T-helper 1 cell treated with Interleukin-12 subunit alpha and Interleukin-12 subunit beta and Interleukin-4 antibody, amounts not matched to agents 30 ng/mL and 1 ng/mL, for 36 hours (primary cell): ENCODE results near the gene BTLA. TPM values are rescaled to one million over a fixed set of nuclear protein-coding genes. Genes with fewer than 3 reads are reported as not detected.
"Not testable (repeated sequence)": the region's sequence is repeated elsewhere in the genome, so short reads cannot be mapped to it uniquely, and the experiment has no call there.

Experiments
- intact Hi-C: fragments of 100-400 bp; cut with micrococcal nuclease; formaldehyde crosslinking; loops from one replicate; pipeline ENCODE4 v1.15.1; 2024
- total RNA-seq: library from RNA; stranded (reverse); gene quantifications from 2 replicates; pipeline ENCODE4 v1.2.3, GENCODE V29; 2022

BTLA gene
- 37.8 and 42.6 TPM in 2 replicates for total RNA-seq

- intact Hi-C loops = loop anchor here (1.0 to 10.0 kb wide), 10 partner anchors 8 to 1716 kb away; partner anchors contain the start of genes SIDT1 and SLC35A5
Measured at GRCh38 chr3:112498914-112499711, at the start of gene BTLA. Gene BTLA (minus strand): TSS chr3:112499472. CDS start chr3:112499358, 114 bp downstream.

GRCh38 chr3:112546216-112546759, 47.0 kb upstream of the BTLA start:
- intact Hi-C loops = no loop called here

- intact Hi-C loops = no loop called here
Measured at GRCh38 chr3:112539825-112540650, 40.8 kb upstream of the BTLA start.

GRCh38 chr3:112531358-112531781, 32.1 kb upstream of the BTLA start:
- intact Hi-C loops = loop anchor here (1.0 kb wide), 5 partner anchors 12 to 420 kb away; no protein-coding TSS in a partner anchor

GRCh38 chr3:112530573-112530972, 31.3 kb upstream of the BTLA start:
- intact Hi-C loops = no loop called here

- intact Hi-C loops = not testable (repeated sequence)
Measured at GRCh38 chr3:112524127-112524526, 24.9 kb upstream of the BTLA start.

GRCh38 chr3:112519424-112520001, 20.2 kb upstream of the BTLA start:
- intact Hi-C loops = loop anchor here (1.0 kb wide), 8 partner anchors 12 to 407 kb away; no protein-coding TSS in a partner anchor

GRCh38 chr3:112518970-112519369, 19.7 kb upstream of the BTLA start:
- intact Hi-C loops = loop anchor here (1.0 kb wide), 8 partner anchors 12 to 407 kb away; no protein-coding TSS in a partner anchor

- intact Hi-C loops = loop anchor here (1.0 kb wide), 2 partner anchors 15 to 77 kb away; partner anchors contain the start of gene BTLA
Measured at GRCh38 chr3:112514527-112515128, 15.4 kb upstream of the BTLA start.

GRCh38 chr3:112512320-112512719, 13.0 kb upstream of the BTLA start:
- intact Hi-C loops = no loop called here

GRCh38 chr3:112508860-112509259, 9.6 kb upstream of the BTLA start:
- intact Hi-C loops = no loop called here

GRCh38 chr3:112508261-112508660, 9.0 kb upstream of the BTLA start:
- intact Hi-C loops = no loop called here

- intact Hi-C loops = no loop called here
Measured at GRCh38 chr3:112505907-112506306, 6.6 kb upstream of the BTLA start.

- intact Hi-C loops = no loop called here
Measured at GRCh38 chr3:112504123-112504522, 4.9 kb upstream of the BTLA start.

- intact Hi-C loops = no loop called here
Measured at GRCh38 chr3:112503304-112503972, 4.2 kb upstream of the BTLA start.

- intact Hi-C loops = no loop called here
Measured at GRCh38 chr3:112500621-112501020, 1.3 kb upstream of the BTLA start.

GRCh38 chr3:112497897-112498548, 1.2 kb downstream of the BTLA start:
- intact Hi-C loops = loop anchor here (2.0 to 10.0 kb wide), 6 partner anchors 65 to 1717 kb away; partner anchors contain the start of genes SIDT1 and SLC35A5

- intact Hi-C loops = loop anchor here (5.0 to 10.0 kb wide), 4 partner anchors 181 to 1718 kb away; partner anchors contain the start of gene SIDT1
Measured at GRCh38 chr3:112496366-112497067, 2.8 kb downstream of the BTLA start.

- intact Hi-C loops = loop anchor here (10.0 kb wide), 3 partner anchors 880 to 1720 kb away; partner anchors contain the start of gene SIDT1
Measured at GRCh38 chr3:112494448-112494767, 4.9 kb downstream of the BTLA start.
